Loucy (cell line): ENCODE measurements around the gene RMDN2.

Source experiments
- H2AFZ ChIP-seq: fragments of 200-600 bp; sonication (generic); 2 replicates; pipeline ENCODE4 v1.6.0; 2016; ENCODE audit warnings: antibody characterized with exemption, mild to moderate bottlenecking, low read length, moderate library complexity
- H3F3A ChIP-seq: fragments of 200-600 bp; 2 replicates; pipeline ENCODE4 v1.6.0; 2016; ENCODE audit warnings: antibody characterized with exemption, low read depth, mild to moderate bottlenecking
- H3K27me3 ChIP-seq: fragments of 200-600 bp; sonication (generic); 2 replicates; pipeline ENCODE4 v1.6.1; 2014; ENCODE audit warnings: low read length, mild to moderate bottlenecking; ENCODE audit not compliant: insufficient read depth, poor library complexity, severe bottlenecking
- H3K36me3 ChIP-seq: fragments of 200-600 bp; sonication (generic); 2 replicates; pipeline ENCODE4 v1.6.1; 2016; ENCODE audit warnings: low read length; ENCODE audit not compliant: insufficient read depth
- H3K4me1 ChIP-seq: fragments of 200-600 bp; sonication (generic); 2 replicates; pipeline ENCODE4 v1.5.1; 2014; ENCODE audit warnings: low read length, mild to moderate bottlenecking; ENCODE audit not compliant: insufficient read depth, poor library complexity, severe bottlenecking
- H3K4me2 ChIP-seq: fragments of 200-600 bp; sonication (generic); 2 replicates; pipeline ENCODE4 v1.6.0; 2014; ENCODE audit warnings: antibody characterized with exemption, low read length, low read depth, mild to moderate bottlenecking; ENCODE audit not compliant: poor library complexity, severe bottlenecking
- H3K4me3 ChIP-seq: fragments of 200-600 bp; sonication (generic); 2 replicates; pipeline ENCODE4 v1.5.1; 2014; ENCODE audit warnings: low read length, mild to moderate bottlenecking, mixed read lengths; ENCODE audit not compliant: poor library complexity, severe bottlenecking
- H3K79me2 ChIP-seq: fragments of 200-600 bp; sonication (generic); 2 replicates; pipeline ENCODE4 v1.6.1; 2014; ENCODE audit warnings: low read length; ENCODE audit not compliant: insufficient read depth
- H3K9ac ChIP-seq: fragments of 200-600 bp; sonication (generic); 2 replicates; pipeline ENCODE4 v1.6.0; 2014; ENCODE audit warnings: mild to moderate bottlenecking, low read depth, low read length, moderate library complexity; ENCODE audit not compliant: poor library complexity, severe bottlenecking
- H3K9me2 ChIP-seq: fragments of 200-600 bp; sonication (generic); replicated peaks from 2 replicates; pipeline ENCODE4 v1.6.1; 2016; ENCODE audit warnings: low read depth, low read length, mixed read lengths
- H3K9me3 ChIP-seq: fragments of 200-600 bp; sonication (generic); 2 replicates; pipeline ENCODE4 v1.6.1; 2014; ENCODE audit warnings: mild to moderate bottlenecking, antibody characterized with exemption, low read length, low read depth; ENCODE audit not compliant: insufficient read depth
- H4K20me1 ChIP-seq: fragments of 200-600 bp; sonication (generic); 2 replicates; pipeline ENCODE4 v1.6.0; 2014; ENCODE audit warnings: antibody characterized with exemption, low read length, mild to moderate bottlenecking; ENCODE audit not compliant: insufficient read depth, poor library complexity, severe bottlenecking
- CTCF ChIP-seq: fragments of 200-600 bp; sonication (generic); conservative IDR thresholded peaks from 2 replicates; pipeline ENCODE4 v1.5.1; 2014; ENCODE audit warnings: mild to moderate bottlenecking, antibody characterized with exemption, low read length
- EZH2phosphoT487 ChIP-seq: fragments of 200-600 bp; IDR thresholded peaks from 2 replicates; pipeline ENCODE4 v1.6.1; 2018; ENCODE audit warnings: antibody characterized with exemption, mild to moderate bottlenecking, moderate library complexity, borderline replicate concordance

Gene RMDN2

GRCh38 chr2:38038682-38039081 lies 113.6 kb downstream of the RMDN2 start:
- Histone ChIP-seq H3K4me1 (no peaks in the 10 kb centered on the region), H3K4me2 (no peak overlapping the region), H3K79me2 (no peaks in the 10 kb centered on the region), H3K36me3 (no peaks in the 10 kb centered on the region), H4K20me1 (no peaks in the 10 kb centered on the region), H3K4me3 (no peak overlapping the region), H3K9me2 (no peaks in the 10 kb centered on the region), H3F3A (no peaks in the 10 kb centered on the region), H3K9me3 (no peaks in the 10 kb centered on the region), H2AFZ (no peak overlapping the region), H3K27me3 (no peaks in the 10 kb centered on the region), H3K9ac (no peak overlapping the region)
- TF ChIP-seq EZH2phosphoT487 = no peak
- no peak for TF ChIP-seq CTCF

- Histone ChIP-seq H2AFZ (no peak overlapping the region), H3K9me3 (no peaks in the 10 kb centered on the region), H3K4me3 (no peak overlapping the region), H3F3A (no peaks in the 10 kb centered on the region), H3K4me2 (no peak overlapping the region), H3K36me3 (no peaks in the 10 kb centered on the region), H3K79me2 (no peaks in the 10 kb centered on the region), H3K4me1 (no peaks in the 10 kb centered on the region), H3K27me3 (no peaks in the 10 kb centered on the region), H3K9ac (no peak overlapping the region), H3K9me2 (no peaks in the 10 kb centered on the region), H4K20me1 (no peaks in the 10 kb centered on the region)
- no peak for TF ChIP-seq EZH2phosphoT487
- TF ChIP-seq CTCF = no peak
Observed at GRCh38 chr2:38039121-38039910, 114.2 kb downstream of the RMDN2 start.

- no peaks in the 10 kb centered on the region for H3K79me2 ChIP-seq
- no peak overlapping the region for H2AFZ ChIP-seq
- H3K9me2 ChIP-seq = no peaks in the 10 kb centered on the region
- no peaks in the 10 kb centered on the region for H3K4me1 ChIP-seq
- H3K9ac ChIP-seq = no peak overlapping the region
- no peaks in the 10 kb centered on the region for H4K20me1 ChIP-seq
- no peaks in the 10 kb centered on the region for H3K9me3 ChIP-seq
- no peak for TF ChIP-seq CTCF
- no peak for TF ChIP-seq EZH2phosphoT487
- H3K27me3 ChIP-seq = no peaks in the 10 kb centered on the region
- H3F3A ChIP-seq = no peaks in the 10 kb centered on the region
- H3K4me2 ChIP-seq = no peak overlapping the region
- H3K36me3 ChIP-seq = no peaks in the 10 kb centered on the region
- H3K4me3 ChIP-seq = no peak overlapping the region
Observed at GRCh38 chr2:38045811-38046210, 120.7 kb downstream of the RMDN2 start.
